T-helper 1 cell treated with Interleukin-12 subunit alpha and Interleukin-12 subunit beta and Interleukin-4 antibody, amounts not matched to agents 30 ng/mL and 1 ng/mL, for 36 hours (primary cell): ENCODE results near the gene AANAT. TPM values are rescaled to one million over a fixed set of nuclear protein-coding genes. Genes with fewer than 3 reads are reported as not detected.

Source experiments
- intact Hi-C: fragments of 100-400 bp; cut with micrococcal nuclease; formaldehyde crosslinking; loops from one replicate; pipeline ENCODE4 v1.15.1; 2024
- total RNA-seq: library from RNA; stranded (reverse); gene quantifications from 2 replicates; pipeline ENCODE4 v1.2.3, GENCODE V29; 2022

Gene AANAT
- total RNA-seq, result not detected in 2 replicates

DNA sequence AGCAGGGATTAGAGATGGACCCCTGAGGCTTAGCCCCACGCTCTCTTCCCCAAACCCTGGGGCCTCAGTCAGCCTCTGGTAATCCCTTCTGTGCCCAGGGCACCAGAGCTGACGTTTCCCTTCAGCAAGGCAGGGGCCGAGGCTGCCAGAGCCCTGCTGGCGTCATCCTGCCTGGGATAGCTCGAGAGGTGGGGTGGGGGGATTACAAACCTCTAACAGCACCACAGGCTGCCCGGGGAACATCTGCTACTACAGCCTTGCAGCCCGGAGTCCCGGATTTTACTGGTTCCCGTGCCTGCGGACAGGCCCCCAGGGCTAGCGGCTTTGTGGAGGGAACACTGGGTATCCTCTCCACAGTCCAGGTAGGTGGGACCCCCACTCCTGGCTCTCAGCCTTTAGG, at the start of gene AANAT:
AANAT (plus strand) TSS at position 238 of the 400 bp plus-strand sequence. CDS start 1,144 bp downstream, outside the sequence.
- intact Hi-C loops, result no loop called here

- intact Hi-C loops, result no loop called here
Measured at GRCh38 chr17:76419576-76420260, 47.7 kb upstream of the AANAT start.

GRCh38 chr17:76420356-76421043, 46.9 kb upstream of the AANAT start:
- intact Hi-C loops, result no loop called here

GRCh38 chr17:76421044-76421407, 46.4 kb upstream of the AANAT start:
- intact Hi-C loops, result no loop called here

GRCh38 chr17:76422406-76422805, 45.0 kb upstream of the AANAT start:
- intact Hi-C loops, result no loop called here

- intact Hi-C loops, result no loop called here
Measured at GRCh38 chr17:76422860-76423259, 44.5 kb upstream of the AANAT start.

- intact Hi-C loops, result no loop called here
Measured at GRCh38 chr17:76426853-76427252, 40.5 kb upstream of the AANAT start.

DNA sequence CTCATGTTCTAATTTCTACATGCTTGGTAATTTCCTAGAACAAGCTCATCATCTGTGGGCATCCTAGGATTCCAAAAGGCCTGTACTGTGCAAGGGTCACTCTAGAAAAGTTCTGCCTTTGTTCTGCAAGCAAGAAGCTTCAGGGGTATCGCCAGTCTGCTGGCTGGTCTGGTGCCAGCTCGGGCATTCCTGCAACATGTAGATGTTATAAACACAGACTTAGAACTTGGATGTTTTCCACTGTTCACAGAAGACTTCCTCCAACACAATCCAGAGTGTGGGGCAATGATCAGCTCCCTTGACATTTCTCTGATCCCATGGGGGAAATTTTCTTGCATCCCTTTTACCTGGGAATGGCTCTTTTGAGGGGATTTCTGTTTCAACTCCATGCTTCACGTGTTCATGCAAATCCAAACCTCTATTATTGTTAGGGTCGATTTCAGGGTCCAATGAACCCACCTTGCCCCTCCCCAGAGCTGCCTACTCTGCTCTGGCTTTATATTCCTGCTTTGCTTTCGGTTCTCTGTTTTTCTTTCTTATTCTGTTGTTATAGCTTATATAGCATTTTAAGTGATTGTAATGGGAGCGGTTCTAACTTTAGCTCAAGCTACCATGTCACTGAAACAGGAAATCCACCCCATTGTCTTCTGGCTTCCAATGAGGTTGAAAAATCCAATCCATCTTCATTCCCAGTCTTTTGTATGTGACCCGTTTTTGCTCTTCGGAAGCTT, 39.7 kb upstream of the AANAT start:
- intact Hi-C loops, result no loop called here

DNA sequence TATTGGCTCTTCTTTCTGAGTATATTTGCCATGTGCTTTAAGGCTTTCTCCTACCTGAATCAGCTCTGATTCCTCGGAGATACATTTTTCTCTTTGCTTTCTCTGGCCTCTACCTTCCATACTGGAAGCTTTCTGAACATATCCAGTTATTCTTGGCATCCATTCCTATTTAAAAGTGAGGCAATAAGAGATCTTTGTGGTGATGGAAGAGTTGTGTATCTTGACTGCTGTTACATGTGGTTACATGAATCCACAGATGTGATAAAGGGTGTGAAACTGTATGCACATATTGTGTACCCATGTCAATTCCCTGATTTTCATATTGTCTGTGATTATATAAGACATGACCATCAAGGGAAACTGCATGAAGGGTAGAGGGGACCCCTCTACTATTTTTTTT, 38.9 kb upstream of the AANAT start:
- intact Hi-C loops, result no loop called here

- intact Hi-C loops, result no loop called here
Measured at GRCh38 chr17:76431509-76431908, 35.9 kb upstream of the AANAT start.

- intact Hi-C loops, result no loop called here
Measured at GRCh38 chr17:76432004-76432403, 35.4 kb upstream of the AANAT start.

DNA sequence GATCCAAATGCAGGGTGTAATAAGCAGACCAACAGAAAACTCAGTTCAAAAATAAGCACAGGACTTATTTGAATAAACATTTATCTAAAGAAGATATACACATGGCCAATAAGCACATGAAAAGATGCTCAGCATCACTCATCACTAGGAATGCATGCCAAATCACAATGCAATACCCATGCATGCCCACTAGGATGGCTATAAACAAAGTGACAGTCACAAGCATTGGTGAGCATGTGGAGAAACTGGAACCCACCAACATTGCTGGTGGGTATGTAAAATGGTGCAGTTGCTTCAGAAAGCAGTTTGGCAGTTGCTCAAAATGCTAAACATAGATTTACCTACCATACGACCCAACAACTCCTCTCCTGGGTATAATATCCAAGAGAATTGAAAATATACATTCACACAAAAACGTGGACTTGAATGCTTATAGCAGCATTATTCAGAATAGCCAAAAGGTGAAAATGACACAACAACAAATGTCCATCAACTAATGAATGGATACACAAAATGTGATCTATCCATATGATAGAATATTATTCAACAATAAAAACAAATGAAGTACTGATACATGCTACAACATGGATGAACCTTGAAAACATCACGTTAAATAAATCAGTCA, 34.6 kb upstream of the AANAT start:
- intact Hi-C loops, result no loop called here

DNA sequence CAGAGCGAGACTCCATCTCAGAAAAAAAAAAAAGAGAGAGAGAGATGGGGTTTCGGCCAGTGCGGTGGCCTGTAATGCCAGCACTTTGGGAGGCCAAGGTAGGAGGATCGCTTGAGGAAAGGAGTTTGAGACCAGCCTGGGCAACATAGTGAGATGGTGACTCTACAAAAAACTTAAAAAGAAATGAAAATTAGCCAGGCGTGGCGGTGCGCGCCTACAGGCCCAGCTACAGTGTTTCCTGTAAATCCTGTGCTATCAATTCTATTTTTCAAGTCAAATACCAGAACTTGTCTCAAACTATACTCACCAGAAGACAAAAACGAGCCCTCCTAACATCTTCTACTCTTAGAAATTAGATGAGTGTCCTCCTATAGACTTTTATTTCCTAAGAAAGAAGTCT, 33.7 kb upstream of the AANAT start:
- intact Hi-C loops, result no loop called here

DNA sequence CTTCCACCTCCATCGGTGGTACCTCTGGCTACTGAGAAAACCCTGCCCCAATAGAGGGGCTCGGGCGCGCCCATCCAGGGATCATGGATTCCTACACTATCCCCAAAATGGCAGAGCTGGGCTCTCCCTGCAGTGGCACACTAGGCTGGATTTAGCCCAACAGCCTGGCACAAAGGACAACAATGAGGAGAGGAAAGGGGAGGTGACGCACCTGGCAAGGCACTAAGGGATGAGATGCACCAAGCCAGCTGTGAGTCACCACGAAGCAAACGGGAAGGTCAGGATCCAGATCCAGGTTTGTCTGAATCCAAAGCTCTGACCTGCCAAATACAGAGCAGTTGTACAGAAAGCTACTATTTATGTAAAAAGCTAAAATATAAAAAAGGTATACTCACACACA, 32.5 kb upstream of the AANAT start:
- intact Hi-C loops, result no loop called here

DNA sequence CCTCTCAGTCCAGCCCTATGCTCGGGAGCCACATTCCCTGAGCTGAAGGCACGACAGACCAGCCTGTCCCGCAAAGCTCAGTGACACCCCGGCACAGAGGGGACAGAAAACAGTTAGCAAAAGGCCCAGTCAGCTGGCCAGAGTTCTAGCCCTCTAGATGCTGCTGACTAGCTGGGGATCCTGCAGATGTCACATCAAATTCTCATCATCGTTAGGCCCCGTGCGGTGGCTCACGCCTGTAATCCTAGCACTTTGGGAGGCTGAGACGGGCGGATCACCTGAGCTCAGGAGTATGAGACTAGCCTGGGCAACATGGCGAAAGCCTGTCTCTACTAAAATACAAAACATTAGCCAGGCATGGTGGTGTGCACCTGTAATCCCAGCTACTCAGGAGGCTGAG, 31.7 kb upstream of the AANAT start:
- intact Hi-C loops, result no loop called here

DNA sequence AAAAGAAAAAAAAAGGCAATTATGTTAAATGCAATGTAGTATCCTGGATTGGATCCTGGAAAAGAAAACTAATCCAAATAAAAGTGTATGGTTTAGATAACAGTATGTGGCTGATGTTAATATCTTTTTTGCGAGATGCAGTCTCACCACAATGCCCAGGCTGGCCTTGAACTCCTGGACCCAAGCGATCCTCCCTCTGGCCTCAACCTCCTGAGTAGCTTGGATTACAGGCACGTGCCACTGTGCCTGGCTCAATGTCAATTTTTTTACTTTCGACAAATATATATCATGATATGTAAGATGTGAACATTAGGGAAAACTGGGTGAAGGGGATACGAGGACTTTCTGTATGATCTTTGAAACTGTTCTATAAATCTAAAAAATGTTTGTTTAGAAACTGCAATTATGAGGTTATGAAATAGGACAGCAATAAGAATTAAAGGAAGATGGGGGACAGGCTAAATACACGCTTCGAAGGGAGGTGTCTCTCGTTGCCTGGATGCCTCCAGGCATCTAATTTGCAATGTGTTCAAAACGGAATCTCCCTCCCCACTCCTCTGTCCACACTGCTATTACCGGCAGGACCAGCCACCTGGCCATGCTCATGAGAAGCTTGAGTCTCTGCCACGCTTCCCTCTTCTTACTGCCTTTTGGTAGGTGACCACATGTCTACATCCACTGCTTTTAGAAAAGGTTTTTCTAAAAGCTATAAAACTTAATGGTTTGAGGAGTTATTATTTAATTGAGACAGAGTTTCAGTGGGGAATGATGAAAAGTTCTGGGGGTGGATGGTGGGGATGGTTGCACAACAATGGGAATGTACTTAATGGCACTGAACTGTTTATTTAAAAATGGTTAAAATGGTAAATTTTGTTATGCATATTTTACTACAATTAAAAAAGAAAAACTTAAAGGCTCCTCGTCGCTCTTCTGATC, 29.7 kb upstream of the AANAT start:
- intact Hi-C loops, result no loop called here

GRCh38 chr17:76438906-76439305, 28.5 kb upstream of the AANAT start:
- intact Hi-C loops, result no loop called here

DNA sequence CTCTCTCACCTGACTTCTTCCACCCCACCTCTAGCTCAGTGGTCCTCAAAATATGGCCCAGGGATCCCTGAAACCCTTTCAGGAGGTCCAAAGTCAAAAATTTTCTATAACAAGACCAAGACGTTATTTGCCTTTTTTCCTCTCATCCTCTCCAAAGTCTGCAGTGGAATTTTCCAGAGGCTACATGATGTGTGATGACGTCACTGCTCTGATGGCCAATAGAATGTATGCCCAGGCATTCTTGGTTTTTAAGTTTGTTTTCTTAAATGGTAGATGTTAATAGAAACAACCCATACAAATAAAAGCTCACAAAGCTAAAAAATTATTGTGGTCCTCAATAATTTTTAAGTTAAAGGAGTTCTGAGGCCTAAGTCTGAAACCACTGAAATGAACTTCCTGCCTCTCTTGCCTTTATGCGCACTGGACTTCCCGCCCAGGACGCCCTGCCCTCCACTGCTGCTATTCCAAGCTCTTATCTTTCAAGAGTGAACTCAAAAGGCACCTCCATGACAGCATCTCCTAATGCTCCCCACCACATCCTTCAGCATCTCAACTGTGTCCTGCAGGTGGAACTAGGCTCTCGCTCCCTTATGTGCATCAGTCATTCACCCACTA, 28.0 kb upstream of the AANAT start:
- intact Hi-C loops, result no loop called here

DNA sequence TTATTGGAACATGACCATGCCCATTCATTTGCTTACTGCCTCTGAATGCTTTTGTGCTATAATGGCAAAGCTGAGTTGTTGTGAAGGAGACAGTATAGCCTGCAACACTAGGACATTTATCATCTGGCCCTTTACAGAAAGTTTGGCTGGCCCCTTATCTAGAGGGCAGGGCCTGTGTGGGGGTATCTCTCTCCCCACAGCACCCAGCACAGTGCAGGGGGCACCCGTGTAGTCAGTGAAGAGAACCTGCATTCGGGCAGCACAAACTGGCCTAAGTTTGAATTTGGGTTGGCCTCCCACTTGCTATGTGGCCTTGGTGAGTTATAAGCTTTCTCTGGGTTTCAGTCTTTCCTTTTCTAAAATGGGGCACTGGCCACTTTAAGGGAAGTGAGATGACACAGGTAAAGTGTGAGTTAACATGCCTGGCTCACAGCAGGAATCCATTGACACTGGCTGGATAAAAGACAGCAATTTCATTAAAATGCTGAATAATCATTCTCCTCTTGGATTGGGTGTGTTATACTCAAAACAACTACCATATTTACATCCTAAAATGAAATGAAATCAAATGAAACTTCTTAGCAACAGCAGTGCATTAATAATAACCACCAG, 26.5 kb upstream of the AANAT start:
- intact Hi-C loops, result no loop called here
